ENCODE data around the gene TOM1.

Gene TOM1

DNA sequence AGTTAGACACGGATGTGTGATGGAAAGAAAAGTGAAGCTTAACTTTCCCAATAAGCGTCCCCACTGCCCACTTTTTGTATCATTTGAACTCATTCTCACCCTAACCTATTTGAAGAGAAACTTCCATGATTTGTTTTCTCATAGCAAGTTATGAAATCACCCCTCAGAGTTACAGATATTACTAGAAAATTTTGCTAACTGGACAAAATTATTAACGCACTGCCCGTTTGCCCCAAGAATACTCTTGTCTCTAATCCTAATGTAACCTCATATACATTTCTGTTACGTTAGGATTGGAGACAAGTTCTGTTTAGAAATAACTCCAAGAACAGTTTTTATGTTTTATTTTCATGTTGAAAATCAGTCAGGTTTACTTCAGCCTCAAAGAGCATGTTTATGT lies 25.5 kb downstream of the TOM1 start:
- no peak for DNase-seq

DNA sequence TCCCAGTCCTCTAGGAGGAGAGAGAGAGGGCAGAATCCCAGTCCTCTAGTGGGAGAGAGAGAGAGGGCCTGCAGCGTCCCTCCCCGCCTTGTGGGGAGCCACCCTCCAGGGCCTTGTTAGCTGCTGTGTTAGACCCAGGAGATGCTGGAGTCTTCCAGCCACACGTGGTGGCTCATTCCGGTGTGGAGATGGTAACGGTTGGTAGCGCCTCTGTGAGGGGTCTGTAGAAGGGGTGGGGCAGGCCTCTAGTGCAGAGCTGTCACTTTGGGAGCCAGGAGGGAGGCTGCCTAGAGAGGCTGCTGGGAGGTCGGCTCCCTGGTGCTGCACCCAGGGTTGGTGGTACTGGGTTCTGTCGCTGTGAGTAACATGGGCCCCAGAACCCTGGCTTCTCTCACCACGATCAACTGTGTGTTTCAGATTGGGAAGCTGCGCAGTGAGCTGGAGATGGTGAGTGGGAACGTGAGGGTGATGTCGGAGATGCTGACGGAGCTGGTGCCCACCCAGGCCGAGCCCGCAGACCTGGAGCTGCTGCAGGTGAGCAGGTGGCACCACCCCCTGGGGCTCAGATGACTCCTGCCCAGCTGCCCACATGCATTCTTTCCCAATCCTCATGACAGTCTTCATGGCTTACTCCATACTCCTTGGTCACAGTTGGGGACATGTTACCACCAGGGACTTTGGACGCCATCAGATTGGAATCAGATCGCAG lies 27.3 kb downstream of the TOM1 start:
- no peak for DNase-seq

DNA sequence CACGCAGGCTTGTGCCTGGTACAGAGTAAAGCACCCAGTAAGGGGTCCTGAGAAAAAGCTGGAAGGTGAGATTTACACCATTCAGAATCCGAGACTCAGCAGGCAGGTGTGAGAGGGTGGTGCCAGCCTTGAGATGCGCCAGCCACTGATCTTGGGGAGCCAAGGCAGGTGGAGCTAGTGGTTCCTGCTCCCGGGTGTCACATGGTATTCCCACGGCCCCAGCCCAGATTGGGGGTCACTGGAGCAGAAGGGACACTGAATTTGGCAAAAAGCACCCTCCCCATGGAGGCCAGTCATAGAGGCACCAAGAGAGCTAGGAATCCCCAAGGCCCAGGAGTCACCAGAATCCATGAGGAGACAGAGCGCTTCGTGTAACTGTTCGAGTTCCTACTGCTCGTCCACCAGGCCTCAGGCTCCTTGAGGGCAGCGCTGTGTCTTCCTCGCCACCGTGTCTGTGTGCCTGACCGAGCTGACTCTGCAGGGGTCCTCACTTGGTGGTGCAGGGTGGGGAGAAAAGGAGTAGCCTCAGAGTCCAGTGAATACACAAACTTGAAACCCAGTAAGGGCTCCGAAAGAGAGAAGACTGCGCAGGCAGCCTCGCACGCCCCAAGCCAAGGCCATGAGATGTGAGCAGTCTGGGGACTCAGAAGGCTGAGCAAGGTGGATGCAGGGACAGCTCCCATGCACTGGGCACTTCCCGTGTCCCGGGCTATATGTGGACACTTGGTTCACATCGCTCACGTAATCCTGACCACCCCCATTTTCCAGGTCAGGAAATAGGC lies 28.2 kb downstream of the TOM1 start:
- no peak for DNase-seq

DNA sequence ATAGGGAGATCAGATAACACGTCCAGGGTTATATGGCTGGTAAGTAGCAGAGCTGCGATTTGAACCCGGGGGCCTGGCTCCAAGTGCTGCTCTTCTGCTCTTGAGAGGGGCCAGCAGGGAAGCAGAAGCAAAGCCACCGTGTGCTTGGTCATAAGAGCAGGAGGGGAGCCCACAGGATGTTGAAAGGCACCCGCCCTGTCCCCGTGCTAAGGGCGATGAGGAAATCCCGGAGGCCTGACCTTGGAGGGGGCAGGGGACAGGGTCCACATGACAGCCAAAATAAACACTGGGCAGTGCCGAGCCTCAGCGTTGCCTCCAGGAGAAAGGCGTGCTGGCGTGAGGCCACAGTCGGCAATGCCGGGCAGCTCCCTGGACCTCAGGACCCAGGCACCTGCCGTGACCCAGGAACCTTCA lies 28.8 kb downstream of the TOM1 start:
- no peak for DNase-seq

DNA sequence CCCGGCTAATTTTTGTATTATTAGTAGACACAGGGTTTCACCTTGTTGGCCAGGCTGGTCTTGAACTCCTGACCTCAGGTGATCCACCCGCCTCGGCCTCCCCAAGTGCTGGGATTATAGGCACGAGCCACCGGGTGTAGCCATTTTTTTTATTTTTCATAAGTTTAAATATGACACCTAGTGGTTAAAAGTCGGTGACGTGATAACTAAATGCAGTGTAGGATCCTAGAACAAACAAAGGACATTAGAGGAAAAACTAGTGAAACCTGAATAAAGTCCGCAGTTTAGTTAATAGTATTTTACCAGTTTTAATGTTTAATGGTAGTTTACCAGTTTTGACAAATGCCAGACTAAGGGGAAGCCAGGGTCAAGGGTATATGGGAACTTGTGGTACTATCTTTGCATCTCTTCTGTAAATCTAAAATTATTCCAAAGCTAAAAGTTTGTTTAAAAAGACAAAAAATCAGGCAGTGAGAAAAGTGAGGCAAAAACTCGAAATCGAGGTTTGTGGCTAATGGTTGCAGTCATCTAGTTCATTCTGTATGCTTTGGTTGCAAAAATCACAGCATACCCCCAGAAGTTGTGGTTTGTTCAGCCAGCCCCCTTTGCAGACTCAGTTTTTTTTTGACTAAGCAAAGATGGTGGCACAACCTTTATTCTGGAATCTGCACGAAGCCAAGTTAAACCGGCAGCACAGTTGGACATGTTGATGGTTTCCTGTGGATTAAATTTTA lies 29.6 kb downstream of the TOM1 start:
- DNase-seq = no peak

DNA sequence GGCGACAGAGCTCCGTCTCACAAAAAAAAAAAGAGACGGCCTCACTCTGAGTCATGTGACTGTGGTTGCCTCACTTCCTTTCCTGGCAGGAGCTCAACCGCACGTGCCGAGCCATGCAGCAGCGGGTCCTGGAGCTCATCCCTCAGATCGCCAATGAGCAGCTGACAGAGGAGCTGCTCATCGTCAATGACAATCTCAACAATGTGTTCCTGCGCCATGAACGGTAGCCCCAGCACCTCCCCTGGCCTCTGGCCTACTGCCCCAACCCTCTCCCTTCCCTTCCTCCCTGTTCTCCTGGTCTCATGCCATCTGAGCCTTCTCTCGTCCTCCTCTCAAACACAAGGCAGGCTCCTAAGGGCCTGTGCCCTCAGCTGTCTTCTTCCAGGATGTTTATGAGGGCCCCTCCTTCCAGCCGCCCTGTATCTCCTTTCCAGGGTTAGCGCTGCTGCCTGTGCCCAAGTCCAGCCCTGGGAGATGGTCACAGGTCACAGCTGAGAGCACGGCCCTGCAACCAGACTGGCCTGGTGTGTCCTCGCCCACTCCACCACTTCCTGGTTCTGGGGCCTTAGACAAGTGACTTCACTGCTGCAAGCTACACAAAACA lies 30.7 kb downstream of the TOM1 start:
- DNase-seq = no peak

DNA sequence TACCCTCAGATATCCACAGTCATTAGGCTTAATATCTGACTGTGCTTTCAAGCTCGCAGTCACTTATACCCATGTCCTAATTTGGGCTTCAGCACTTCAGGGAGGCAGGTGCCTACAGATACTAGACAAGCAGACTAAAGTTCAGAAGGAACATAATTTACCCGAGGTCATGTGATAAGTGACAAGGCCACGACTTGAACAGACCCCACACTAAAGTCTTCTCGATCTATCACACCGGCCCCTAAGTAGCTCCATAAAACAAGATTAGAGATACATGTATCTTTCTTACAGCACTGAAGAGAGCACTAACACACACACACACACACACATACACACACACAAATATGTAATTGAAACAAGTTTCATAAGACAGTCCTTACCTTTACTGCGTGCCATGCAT lies 32.6 kb downstream of the TOM1 start:
- DNase-seq = no peak

DNA sequence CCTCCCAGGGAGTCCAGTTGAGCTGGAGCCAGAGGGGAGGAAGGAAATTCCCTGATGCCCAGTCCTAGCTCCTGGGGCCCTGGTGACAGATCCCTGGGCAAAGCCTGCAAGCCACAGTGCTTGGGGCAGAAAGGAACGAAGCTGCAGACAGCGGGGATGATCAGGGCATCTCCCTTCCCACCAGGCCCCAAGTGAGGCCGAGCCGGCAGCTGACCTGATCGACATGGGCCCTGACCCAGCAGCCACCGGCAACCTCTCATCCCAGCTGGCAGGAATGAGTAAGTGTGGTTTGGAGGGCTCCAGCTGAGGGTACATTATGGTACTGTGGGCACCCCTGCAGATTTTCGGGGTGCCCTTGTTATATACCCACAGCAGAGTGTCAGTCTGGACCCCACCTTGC lies 33.5 kb downstream of the TOM1 start:
- no peak for DNase-seq

DNA sequence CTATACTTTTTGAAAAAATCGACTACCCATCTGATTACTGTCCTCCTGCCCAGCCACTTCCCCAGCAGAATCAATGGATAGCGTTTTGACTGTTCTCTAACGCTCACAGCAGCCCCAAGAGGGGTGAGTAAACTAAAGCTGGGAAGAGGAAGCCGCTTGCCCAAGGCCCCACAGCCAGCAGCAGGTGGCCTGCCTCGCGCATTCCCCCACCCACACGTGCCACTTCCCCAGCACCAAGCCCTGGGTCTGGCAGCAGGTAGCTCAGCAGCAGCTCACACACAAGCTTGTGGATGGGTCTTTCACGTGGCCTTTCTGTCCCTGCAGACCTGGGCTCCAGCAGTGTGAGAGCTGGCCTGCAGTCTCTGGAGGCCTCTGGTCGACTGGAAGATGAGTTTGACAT lies 34.3 kb downstream of the TOM1 start:
- DNase-seq = no peak

DNA sequence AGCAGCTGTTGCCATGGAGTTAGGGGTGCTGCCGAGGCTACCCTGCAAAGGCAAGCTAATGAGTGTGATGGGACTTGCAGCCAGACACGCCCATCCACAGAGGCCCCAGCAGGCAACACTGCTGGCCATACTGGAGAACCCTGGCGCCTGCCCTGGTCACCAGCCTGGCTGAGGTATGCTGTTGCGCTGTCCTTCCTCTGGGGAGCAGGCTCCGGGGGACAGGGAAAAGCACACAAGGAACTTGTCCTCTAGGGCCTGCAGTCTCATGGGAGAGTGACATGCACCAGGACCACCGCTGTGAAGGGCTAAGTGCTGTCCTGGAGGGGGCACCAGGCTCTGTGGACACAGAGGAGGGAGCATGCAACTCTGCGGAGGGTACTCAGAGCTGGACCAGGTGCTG lies 35.8 kb downstream of the TOM1 start:
- DNase-seq = no peak

DNA sequence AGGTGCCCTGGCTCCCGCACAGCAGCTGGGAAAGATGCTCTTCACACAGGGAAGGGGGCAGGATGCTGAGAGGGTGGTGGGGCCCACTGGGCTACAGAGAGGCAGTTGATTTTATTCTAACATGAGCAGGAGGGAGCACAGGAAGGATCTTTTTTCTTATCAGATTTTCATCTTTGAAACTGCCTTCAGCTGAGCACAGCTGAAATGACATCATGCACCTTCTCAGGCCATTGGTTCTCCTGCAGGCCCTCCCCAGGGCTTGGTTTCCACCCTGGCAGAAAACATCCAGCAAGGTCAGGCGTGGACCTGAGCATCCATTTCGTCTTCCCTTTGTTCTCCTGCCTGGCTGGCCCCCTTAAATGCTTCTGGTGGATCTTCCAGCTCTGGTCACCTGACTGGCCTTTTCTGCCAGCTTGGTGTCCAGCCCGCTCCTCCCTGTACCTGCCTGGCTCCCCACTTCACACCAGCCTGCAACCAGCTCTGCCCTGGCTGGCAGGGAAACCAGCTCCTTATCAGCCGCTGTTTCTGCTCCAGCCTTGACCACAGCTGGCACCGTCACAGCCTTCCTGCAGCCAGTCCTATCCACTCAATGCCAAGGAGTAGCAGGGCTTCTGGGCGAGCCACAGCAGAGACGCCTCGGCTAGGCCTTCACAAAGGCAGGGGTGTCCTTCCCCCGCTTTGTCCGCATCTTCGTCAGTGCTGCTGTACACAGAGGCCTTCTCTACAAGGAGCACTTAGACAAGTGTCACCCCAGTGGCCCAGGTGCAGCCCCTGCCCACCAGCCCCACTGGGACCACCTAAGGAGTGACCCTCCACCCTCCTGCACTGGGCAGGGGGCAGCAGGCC lies 36.5 kb downstream of the TOM1 start:
- DNase-seq = no peak

DNA sequence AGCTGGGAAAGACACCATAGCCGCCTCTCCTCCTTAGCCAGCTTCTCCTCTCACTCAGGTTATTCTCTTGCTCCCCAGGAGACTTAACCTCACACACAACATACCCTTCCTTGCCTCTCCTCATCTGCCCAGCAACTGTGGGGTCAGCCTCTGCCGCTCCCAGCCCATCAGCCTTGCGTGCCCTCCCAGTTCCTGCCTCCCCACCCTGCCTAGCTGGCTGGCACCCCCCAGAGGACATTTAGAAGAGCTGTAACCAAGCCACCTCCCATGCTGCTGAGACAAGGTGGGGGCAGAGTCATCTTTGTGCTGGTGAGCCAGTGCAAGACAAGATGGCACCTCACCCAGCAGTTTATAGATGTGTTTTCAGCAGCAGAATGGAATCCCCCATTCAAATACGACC lies 38.2 kb downstream of the TOM1 start:
- DNase-seq = no peak

DNA sequence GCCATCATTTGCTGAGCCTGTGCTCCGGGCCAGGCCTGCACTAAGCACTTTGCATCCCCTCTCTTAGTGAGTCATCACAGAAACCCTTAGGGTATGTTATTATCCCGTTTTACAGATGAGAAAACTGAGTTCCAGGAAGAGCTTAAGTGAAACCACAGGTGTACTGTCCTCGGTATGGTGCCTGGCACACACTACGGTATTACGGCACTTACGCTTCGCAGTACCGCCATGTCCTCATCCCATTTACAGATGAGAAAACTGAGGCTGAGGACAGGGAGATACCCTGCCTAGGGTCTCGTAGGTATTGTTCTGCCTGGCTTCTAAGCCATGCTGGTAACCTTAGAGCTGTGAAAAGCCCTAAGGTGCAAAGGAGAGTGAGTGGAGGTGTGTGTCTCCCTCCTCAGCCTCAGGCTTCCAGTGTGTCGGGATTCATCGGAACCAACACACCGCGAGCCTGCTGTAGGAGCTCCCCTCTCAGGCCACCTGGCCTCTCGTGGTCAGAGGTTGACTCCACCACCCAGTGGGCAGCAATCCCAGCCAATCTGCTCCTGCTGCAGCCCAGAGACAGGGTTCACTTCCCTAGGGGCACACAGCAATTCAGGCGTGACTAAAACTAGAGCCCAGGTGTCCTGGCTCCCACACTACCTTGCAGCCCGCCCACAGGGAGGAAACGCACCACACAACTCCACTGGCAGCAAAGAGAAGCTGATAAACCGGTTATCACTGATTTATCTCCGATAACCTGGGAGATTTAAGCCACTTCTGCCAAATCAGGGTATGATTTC lies 41.6 kb downstream of the TOM1 start:
- no peak for DNase-seq

DNA sequence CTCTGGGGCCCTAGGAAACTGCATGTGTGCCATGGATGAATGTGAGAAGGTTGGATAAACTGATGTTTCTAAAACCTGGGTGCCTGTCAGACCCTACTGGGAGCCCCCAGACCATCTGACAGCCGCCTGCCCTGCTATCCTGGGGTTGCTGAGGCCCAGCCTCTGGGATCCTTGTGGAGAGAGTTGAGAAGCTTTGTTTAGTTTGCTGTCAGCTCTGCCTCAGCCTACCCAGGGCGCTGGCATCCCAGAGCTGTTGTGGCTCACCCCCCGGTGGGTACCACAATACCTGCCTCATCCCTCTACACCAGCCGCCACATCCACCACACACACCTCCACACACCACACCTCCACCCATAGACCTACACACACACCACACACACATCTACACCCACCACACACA lies 42.7 kb downstream of the TOM1 start:
- DNase-seq = no peak

DNA sequence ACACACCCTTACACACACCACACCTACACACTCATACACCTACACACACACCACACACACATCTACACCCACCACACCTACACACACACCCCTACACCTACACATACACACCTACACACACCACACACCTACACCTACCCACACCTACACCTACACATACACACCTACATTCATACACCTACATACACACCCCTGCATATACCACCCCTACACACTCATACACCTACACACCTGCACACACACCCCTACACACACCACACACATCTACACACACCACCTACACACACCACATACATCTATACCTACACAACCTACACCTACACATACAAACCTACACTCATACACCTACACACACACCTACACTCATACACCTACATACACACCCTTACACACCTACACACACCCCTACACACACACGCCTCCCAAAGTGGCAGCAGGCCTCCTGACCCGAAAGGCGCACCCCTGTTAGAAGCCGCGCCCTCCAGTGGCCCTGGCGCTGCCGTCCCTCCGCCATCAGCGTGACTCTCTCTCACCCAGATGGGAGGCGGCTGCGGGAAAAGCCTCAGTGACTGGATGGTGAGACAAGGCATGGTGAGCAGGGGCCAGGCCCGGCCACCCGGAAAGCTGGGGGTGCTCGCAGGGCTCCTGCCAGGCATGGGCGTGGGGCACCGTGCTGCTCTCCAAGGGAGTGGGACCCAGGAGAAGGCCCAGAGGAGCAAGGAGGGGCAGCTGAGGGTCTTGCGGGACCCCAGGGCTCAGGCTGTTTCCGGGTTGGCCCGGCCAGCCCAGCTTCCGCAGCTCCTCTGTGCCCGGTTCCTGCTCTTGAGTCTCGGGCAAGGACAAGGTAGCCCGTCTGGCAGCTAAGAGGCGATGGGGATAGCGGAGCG lies 44.2 kb downstream of the TOM1 start:
- DNase-seq = no peak

DNA sequence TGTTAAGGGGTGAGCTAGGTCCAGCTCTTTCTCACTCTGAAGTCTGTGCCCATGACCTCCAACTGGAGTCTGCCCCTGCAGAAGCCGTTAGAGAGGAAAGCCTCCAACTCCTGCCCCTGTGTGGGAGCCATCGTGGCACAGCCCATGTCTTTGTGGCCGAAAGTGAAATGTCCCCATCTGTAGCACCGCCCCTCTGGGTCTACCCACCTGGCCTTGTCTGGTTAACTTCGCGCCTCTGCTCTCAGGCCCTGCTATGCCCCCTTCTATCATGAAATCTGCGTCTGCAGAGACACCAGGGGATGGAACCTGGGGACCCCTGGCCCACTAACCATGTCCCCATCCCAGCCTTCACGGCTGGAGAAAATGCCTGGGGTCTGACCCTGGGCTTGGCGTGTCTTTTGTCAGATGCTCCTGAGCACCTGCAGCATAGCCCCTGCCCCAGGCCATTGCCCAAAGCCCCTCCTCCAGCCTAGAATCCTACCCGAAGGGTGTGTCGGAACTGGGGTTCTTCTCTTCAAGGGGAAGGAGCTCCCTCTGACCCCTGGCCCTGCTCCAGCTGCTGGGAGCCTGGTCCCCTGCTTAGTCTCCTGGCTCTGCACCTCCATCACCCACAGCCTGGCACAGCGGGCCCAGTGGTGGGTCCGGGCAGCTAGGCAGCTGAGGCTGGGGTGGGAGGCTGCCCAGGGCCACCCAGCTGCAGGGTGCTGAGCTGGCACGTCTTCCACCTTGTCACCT lies 45.4 kb downstream of the TOM1 start:
- DNase-seq = no peak

DNA sequence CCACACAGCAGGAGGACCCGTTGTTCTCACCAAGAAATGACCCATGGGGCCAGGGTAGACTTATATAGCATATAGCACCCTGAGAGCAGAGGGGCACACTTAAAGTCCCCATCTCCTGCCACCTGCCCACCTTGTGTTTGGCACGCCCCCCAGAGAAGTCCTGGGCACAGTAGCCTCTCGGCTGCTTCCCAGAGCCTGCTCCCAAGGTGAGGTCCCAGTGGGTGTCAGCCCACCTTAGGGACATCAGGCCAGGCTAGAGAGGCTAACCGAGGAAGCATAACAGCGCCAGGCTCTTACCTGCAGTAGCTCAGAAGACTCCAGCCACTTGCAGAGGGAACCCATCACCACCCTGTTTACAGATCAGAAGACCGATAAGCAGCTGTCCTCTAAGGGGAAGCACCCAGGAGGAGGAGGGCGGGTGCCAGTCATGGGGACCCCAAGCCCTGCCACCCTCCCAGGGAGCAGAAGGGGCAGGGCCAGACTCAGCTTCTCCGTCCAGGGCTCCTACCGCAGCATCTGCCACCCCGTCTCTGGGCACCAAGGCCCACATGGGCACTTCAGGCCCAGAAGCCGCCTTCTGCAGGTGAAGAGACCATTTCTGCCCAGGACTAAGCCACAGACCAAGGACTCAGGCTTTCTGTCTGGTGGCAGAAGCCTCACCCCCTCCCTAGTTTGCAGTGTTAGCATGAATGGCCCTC lies 46.3 kb downstream of the TOM1 start:
- no peak for DNase-seq

DNA sequence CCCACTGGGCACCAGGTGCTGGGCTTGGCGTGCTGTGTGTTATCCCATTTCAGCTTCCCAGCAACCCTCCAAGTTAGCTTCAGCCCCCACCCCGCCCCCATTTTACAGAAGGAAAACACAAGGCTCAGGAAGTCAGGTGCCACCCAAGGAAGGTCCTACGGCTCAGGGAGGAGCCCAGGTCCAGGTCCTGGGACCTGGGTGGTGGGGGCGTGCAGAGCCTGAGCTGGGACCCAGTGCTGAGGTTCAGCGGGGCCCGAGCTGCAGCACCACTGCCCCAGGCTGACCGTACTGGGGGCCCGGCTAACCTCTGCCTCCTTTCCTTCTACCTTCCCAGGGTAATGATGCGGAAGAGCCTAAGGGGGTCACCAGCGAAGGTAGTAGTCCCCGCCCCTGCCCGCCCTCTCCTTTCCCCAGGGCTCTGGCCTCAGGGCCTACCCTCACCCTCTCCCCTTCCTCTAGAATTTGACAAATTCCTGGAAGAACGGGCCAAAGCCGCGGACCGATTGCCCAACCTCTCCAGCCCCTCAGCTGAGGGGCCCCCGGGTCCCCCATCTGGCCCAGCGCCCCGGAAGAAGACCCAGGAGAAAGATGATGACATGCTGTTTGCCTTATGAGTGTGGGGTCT lies 47.0 kb downstream of the TOM1 start:
- DNase-seq = no peak

DNA sequence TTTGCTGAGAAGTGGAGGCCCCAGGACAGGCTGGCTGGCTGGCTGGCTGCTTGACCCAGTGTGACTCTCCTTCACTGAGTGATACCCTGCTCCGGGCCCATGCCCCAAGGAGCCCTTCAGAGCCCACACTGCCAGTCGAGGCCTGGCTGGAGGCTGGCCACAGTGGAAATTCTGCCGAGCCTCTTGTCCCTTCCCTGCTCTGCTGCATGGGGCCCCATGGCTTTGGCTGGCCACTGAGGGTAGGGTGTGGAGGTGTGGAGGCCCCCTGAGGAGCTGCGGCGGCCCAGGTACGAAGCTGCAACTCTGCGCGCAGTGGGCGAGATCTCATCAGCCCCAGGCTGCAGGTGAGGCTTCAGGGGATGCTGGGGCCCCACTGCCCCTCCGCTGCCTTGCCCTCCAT lies 47.8 kb downstream of the TOM1 start:
- DNase-seq = no peak
